Subcutaneous adipose tissue (tissue), 4 donors: ENCODE data around the gene CRYGN. TPM values are rescaled to one million over a fixed set of nuclear protein-coding genes. Genes with fewer than 3 reads are reported as not detected.

Experiments
- CTCF ChIP-seq: fragments of 450-650 bp; IDR thresholded peaks from one replicate; pipeline ENCODE4 v1.5.1; 2016; ENCODE audit warnings: low read depth, mild to moderate bottlenecking, control low read depth, antibody characterized with exemption, moderate library complexity
- total RNA-seq, 4 donors: library from RNA; depleted of rRNA; stranded (reverse); fragments of >200 nt; gene quantifications; one replicate each; pipeline ENCODE4 v1.1.0, GENCODE V29; 2016

The CRYGN gene
- 1 to 10 TPM in 1 of 4 donors, not detected in 3; 1.3 TPM for total RNA-seq

- TF ChIP-seq CTCF, result no peak
Observed at GRCh38 chr7:151439855-151440798, at the start of gene CRYGN. Gene CRYGN (minus strand): TSS chr7:151440141. CDS start chr7:151439917, 224 bp downstream.

GRCh38 chr7:151489498-151489897 is 49.6 kb upstream of the CRYGN start:
- no peak for TF ChIP-seq CTCF

GRCh38 chr7:151488096-151488495 is 48.2 kb upstream of the CRYGN start:
- TF ChIP-seq CTCF, result no peak

- TF ChIP-seq CTCF, result no peak
Observed at GRCh38 chr7:151487228-151487627, 47.3 kb upstream of the CRYGN start.

GRCh38 chr7:151486074-151486473 is 46.1 kb upstream of the CRYGN start:
- TF ChIP-seq CTCF, result no peak

GRCh38 chr7:151484971-151485707 is 45.2 kb upstream of the CRYGN start:
- TF ChIP-seq CTCF, result no peak

GRCh38 chr7:151483711-151483983 is 43.7 kb upstream of the CRYGN start:
- TF ChIP-seq CTCF, result no peak
